K562 (cell line): ENCODE measurements around the gene COX7A2. TPM values are rescaled to one million over a fixed set of nuclear protein-coding genes. Genes with fewer than 3 reads are reported as not detected.

Source experiments
- ATAC-seq: fragments of 200-7000 bp; cut with Tn5 transposase; 3 replicates; pipeline ENCODE4 v1.9.1; 2020; ENCODE audit warnings: moderate library complexity
- BruUV-seq: library from RNA; stranded (reverse); fragments of 400-500 nt; replicated peaks from 2 replicates; lab custom pipeline; 2021; lab: Mats Ljungman, UMichigan
- CTCF ChIA-PET: fragments of 300-600 bp; formaldehyde crosslinking; extraction: SDS; loops from one replicate; lab custom pipeline; 2021; ENCODE audit warnings: low intra/inter-chr PET ratio; lab: Yijun Ruan, JAX
- POLR2A ChIA-PET: fragments of 300-600, 350-650 bp; sonication (Branson Sonifier 250); formaldehyde crosslinking; extraction: SDS; loops from one replicate; lab custom pipeline; 2021; ENCODE audit warnings: antibody characterized with exemption, inconsistent platforms; lab: Yijun Ruan, JAX
- DNase-seq, 4 experiments: peaks; one replicate each; pipeline versions ENCODE4 v3.0.0 to v3.0.0-alpha.2; 2011 to 2018; ENCODE audit warnings: low spot score in 3 of 4, mixed read lengths in 3 of 4; ENCODE audit errors: extremely low read depth in 1 of 4
- FAIRE-seq: peaks from 2 replicates; lab custom pipeline; 2011; peaks lifted over from hg19 to GRCh38; lab: Jason Lieb, UNC
- H2AFZ ChIP-seq: 2 replicates; pipeline ENCODE4 v1.6.0; 2011; ENCODE audit warnings: low read depth, low read length, control low read depth, inconsistent platforms
- H3K27ac ChIP-seq: fragments of 200-600 bp; 3 replicates; pipeline ENCODE4 v1.8.0; 2011; ENCODE audit warnings: low read depth, mild to moderate bottlenecking, control low read depth, inconsistent platforms, low read length, moderate library complexity, mixed read lengths; ENCODE audit errors: extremely low read depth
- H3K27me3 ChIP-seq, 2 experiments: fragments of 300-600 bp in 1 of 2; 2 replicates in 1 of 2; 3 replicates in 1 of 2; pipeline versions ENCODE4 v1.6.0 to v1.8.0; 2011; ENCODE audit warnings: inconsistent platforms in 2 of 2, low read length in 2 of 2, mild to moderate bottlenecking in 1 of 2, mixed read lengths in 1 of 2, moderate library complexity in 1 of 2; ENCODE audit not compliant: control insufficient read depth in 2 of 2, insufficient read depth in 2 of 2
- H3K36me3 ChIP-seq: fragments of 300-600 bp; 3 replicates; pipeline ENCODE4 v1.8.0; 2011; ENCODE audit warnings: mild to moderate bottlenecking, low read length, inconsistent platforms; ENCODE audit not compliant: control insufficient read depth, insufficient read depth
- H3K4me1 ChIP-seq, 2 experiments: fragments of 200-600 bp in 1 of 2; replicated peaks in 1 of 2; 2 replicates in 1 of 2; 3 replicates in 1 of 2; pipeline versions ENCODE4 v1.5.1 to v1.8.0; 2011; ENCODE audit warnings: inconsistent platforms in 2 of 2, low read length in 2 of 2, mild to moderate bottlenecking in 1 of 2, mixed read lengths in 1 of 2, moderate library complexity in 1 of 2; ENCODE audit not compliant: control insufficient read depth in 2 of 2, insufficient read depth in 2 of 2
- H3K4me2 ChIP-seq: 2 replicates; pipeline ENCODE4 v1.6.1; 2011; ENCODE audit warnings: low read length, control low read depth, inconsistent platforms, mixed read lengths; ENCODE audit not compliant: insufficient read depth
- H3K4me3 ChIP-seq: fragments of 200-600 bp; sonication (generic), shearing (Covaris generic); 2 replicates; pipeline ENCODE4 v1.5.1; 2016; ENCODE audit warnings: control low read depth, inconsistent platforms
- H3K79me2 ChIP-seq: fragments of 200-600 bp; 3 replicates; pipeline ENCODE4 v1.8.0; 2011; ENCODE audit warnings: low read length, inconsistent platforms; ENCODE audit not compliant: control insufficient read depth, insufficient read depth
- H3K9ac ChIP-seq, 2 experiments: 2 replicates each; pipeline versions ENCODE4 v1.6.0 to v1.6.1; 2011; ENCODE audit warnings: low read depth in 2 of 2, low read length in 2 of 2, control low read depth in 1 of 2, inconsistent platforms in 1 of 2, mild to moderate bottlenecking in 1 of 2, mixed read lengths in 1 of 2; ENCODE audit not compliant: insufficient read depth in 1 of 2
- H3K9me1 ChIP-seq: one replicate; pipeline ENCODE4 v1.6.0; 2011; ENCODE audit warnings: inconsistent platforms, mild to moderate bottlenecking, low read length, moderate library complexity; ENCODE audit not compliant: control insufficient read depth, insufficient read depth
- H3K9me3 ChIP-seq: replicated peaks from 2 replicates; pipeline ENCODE4 v1.5.1; 2011; ENCODE audit warnings: low read depth, low read length, inconsistent platforms; ENCODE audit not compliant: control insufficient read depth, insufficient read depth
- H4K20me1 ChIP-seq: replicated peaks from 2 replicates; pipeline ENCODE4 v1.6.1; 2011; ENCODE audit warnings: low read length, inconsistent platforms, mixed read lengths; ENCODE audit not compliant: control insufficient read depth, insufficient read depth
- BCOR ChIP-seq: fragments of 450-650 bp; IDR thresholded peaks from 2 replicates; pipeline ENCODE4 v1.6.1; 2016
- CBX3 ChIP-seq, 2 experiments: IDR thresholded peaks; 1 replicate in 1 of 2; 2 replicates in 1 of 2; pipeline ENCODE4 v1.6.1; 2012; ENCODE audit warnings: inconsistent platforms in 2 of 2, low read length in 2 of 2, borderline replicate concordance in 1 of 2, control low read depth in 1 of 2
- GATAD2B ChIP-seq: fragments of 450-650 bp; IDR thresholded peaks from 2 replicates; pipeline ENCODE4 v1.6.1; 2017; ENCODE audit warnings: mild to moderate bottlenecking, borderline replicate concordance
- NEUROD1 ChIP-seq: fragments of 150-350 bp; IDR thresholded peaks from 2 replicates; pipeline ENCODE4 v1.6.1; 2014; ENCODE audit warnings: borderline replicate concordance, low read length, low read depth; ENCODE audit not compliant: partially characterized antibody
- PTRF ChIP-seq: fragments of 450-650 bp; IDR thresholded peaks from 2 replicates; pipeline ENCODE4 v1.6.1; 2016; ENCODE audit warnings: mild to moderate bottlenecking, missing genetic modification characterization, missing compliant biosample characterization
- SIRT6 ChIP-seq: IDR thresholded peaks from one replicate; pipeline ENCODE4 v1.6.1; 2012; ENCODE audit warnings: low read depth, mild to moderate bottlenecking, control low read depth, inconsistent platforms, low read length, moderate library complexity
- SREBF2 ChIP-seq: sonication (generic); formaldehyde crosslinking; IDR thresholded peaks from 2 replicates; pipeline ENCODE4 v1.4.0; 2020; ENCODE audit warnings: mild to moderate bottlenecking, missing genetic modification reagents
- SRSF7 ChIP-seq: fragments of 200-400 bp; formaldehyde crosslinking; optimal IDR thresholded peaks from 2 replicates; pipeline ENCODE3; 2017; ENCODE audit warnings: mild to moderate bottlenecking, low read depth, low read length
- XRCC4 ChIP-seq: IDR thresholded peaks from one replicate; pipeline ENCODE4 v1.6.1; 2011; ENCODE audit not compliant: insufficient read depth, insufficient read length; ENCODE audit errors: extremely low read depth
- ZFP1 ChIP-seq: fragments of 450-650 bp; formaldehyde crosslinking; IDR thresholded peaks from 2 replicates; pipeline ENCODE4 v1.4.0; 2020; ENCODE audit warnings: mild to moderate bottlenecking, mixed read lengths
- ZNF232 ChIP-seq: sonication (generic); formaldehyde crosslinking; IDR thresholded peaks from 2 replicates; pipeline ENCODE4 v1.8.0; 2022; ENCODE audit warnings: mild to moderate bottlenecking, missing genetic modification reagents
- ZNF431 ChIP-seq: sonication (generic); formaldehyde crosslinking; IDR thresholded peaks from 2 replicates; pipeline ENCODE4 v1.8.0; 2022; ENCODE audit warnings: mild to moderate bottlenecking, missing genetic modification reagents
- WGBS: fragments of 100-300 bp; shearing (Covaris generic); methylation state at CpG from one replicate; pipeline ENCODE4 v1.1.6; 2016; ENCODE audit warnings: low coverage, mixed read lengths; ENCODE audit not compliant: insufficient coverage; ENCODE audit errors: missing lambda C conversion rate; 5-methylcytosine and 5-hydroxymethylcytosine counted together
- in situ Hi-C: fragments of 300-500 bp; cut with MboI; formaldehyde crosslinking; loops from 4 replicates; pipeline ENCODE4 v1.15.0; 2018; ENCODE audit warnings: inconsistent platforms, mixed read lengths
- intact Hi-C: fragments of 100-400 bp; cut with micrococcal nuclease; formaldehyde crosslinking; loops from 2 replicates; pipeline ENCODE4 v1.14.2; 2022
- polyA plus RNA-seq, 8 experiments: library from polyadenylated mRNA; depleted of rRNA in 4 of 8; stranded (reverse) in 5 of 8; unstranded in 3 of 8; fragments of >200 nt; fragmentation: Nextera tagmentation in 2 of 8; fragmentation: Illumina TruSeq in 1 of 8; extraction: Ambion mirVana in 2 of 8; extraction: Trizol in 1 of 8; gene quantifications; 2 replicates each; pipeline versions ENCODE4 v1.2.1 to v1.2.3, GENCODE V29; 2011 to 2014; ENCODE audit warnings: inconsistent platforms in 1 of 8, missing spikeins in 1 of 8
- total RNA-seq, 7 experiments: library from RNA; depleted of rRNA in 6 of 7; stranded (reverse); fragments of >200 nt in 6 of 7; fragmentation: Illumina TruSeq in 2 of 7; extraction: Trizol in 2 of 7; gene quantifications; 2 replicates each; pipeline versions ENCODE4 v1.2.1 to v1.2.3, GENCODE V29; 2011 to 2021; ENCODE audit warnings: low replicate concordance in 1 of 7
- TF ChIP-seq, protein P1 (sequence below): fragments of 250-450 bp; sonication (Bioruptor Pico); IDR thresholded peaks from 2 replicates; pipeline ENCODE4 v1.8.0; 2022; ENCODE audit warnings: inconsistent platforms, mild to moderate bottlenecking, moderate library complexity, borderline replicate concordance
- TF ChIP-seq, protein P2 (sequence below), 2 experiments: fragments of 450-650 bp in 1 of 2; sonication (generic) in 1 of 2; formaldehyde crosslinking; conservative IDR thresholded peaks; 2 replicates each; pipeline versions ENCODE4 v1.4.0 to v1.8.1; 2020 to 2022; ENCODE audit warnings: mild to moderate bottlenecking in 1 of 2, missing genetic modification reagents in 1 of 2
- TF ChIP-seq, protein P3 (sequence below): sonication (generic); IDR thresholded peaks from 2 replicates; pipeline ENCODE4 v1.6.1; 2016

The COX7A2 gene
- total and polyA plus RNA-seq, 9 of the 15 experiments (the other 6 are each of a cell fraction or from before 2014, with no cell fraction given) = 234 to 2,216 (median 585) TPM

DNA sequence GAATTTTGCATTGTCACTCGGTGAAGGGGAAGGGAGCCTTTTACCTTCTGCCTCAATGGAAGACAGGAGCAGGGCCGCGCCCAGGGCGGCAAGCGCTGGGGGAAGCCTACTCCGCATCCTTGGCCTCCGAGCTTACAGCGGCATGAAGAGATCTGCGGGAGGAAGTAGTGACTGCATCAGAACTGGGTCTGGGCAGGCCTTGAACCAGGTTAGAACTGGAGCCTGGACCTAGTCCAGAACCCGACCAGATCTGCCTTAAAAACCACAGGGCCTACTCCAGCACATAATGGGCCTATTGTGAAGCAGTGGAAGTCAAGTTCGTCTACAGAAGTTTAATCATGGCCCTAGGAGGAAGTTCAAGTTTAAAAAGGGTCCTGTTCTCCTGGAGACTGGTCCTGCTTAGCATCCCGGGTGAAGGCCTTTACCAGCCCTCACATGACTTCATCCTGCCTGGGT is 40.9 kb downstream of the COX7A2 start:
- H3K9ac ChIP-seq = no peak overlapping the region; a peak in 1 of 4 replicates
- CTCF ChIA-PET = no interaction called here
- BruUV-seq = no TSS peak
- H4K20me1 ChIP-seq = 0 out of 2 replicates have a peak, but pooled peaks cover 4% of the 10 kb centered on the region
- TF ChIP-seq NEUROD1 (no peak), ZNF431 (CRISPR knock-in tag) (no peak), SREBF2 (CRISPR knock-in tag) (no peak), CBX3 (IDR thresholded peaks at IDR 0.05; ENCODE audit: borderline replicate concordance in 1 of 2, low read length in 2 of 2) (no peak), ZFP1 (no peak), SRSF7 (no peak), XRCC4 (no peak), SIRT6 (no peak), GATAD2B (no peak), BCOR (no peak), PTRF (tag) (no peak), ZNF232 (CRISPR knock-in tag) (no peak)
- TF ChIP-seq, protein P1, sequence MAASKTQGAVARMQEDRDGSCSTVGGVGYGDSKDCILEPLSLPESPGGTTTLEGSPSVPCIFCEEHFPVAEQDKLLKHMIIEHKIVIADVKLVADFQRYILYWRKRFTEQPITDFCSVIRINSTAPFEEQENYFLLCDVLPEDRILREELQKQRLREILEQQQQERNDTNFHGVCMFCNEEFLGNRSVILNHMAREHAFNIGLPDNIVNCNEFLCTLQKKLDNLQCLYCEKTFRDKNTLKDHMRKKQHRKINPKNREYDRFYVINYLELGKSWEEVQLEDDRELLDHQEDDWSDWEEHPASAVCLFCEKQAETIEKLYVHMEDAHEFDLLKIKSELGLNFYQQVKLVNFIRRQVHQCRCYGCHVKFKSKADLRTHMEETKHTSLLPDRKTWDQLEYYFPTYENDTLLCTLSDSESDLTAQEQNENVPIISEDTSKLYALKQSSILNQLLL = no peak
- TF ChIP-seq, protein P2, sequence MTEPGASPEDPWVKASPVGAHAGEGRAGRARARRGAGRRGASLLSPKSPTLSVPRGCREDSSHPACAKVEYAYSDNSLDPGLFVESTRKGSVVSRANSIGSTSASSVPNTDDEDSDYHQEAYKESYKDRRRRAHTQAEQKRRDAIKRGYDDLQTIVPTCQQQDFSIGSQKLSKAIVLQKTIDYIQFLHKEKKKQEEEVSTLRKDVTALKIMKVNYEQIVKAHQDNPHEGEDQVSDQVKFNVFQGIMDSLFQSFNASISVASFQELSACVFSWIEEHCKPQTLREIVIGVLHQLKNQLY (CRISPR knock-in tag; conservative IDR thresholded peaks at IDR 0.05) = no peak
- TF ChIP-seq, protein P3, sequence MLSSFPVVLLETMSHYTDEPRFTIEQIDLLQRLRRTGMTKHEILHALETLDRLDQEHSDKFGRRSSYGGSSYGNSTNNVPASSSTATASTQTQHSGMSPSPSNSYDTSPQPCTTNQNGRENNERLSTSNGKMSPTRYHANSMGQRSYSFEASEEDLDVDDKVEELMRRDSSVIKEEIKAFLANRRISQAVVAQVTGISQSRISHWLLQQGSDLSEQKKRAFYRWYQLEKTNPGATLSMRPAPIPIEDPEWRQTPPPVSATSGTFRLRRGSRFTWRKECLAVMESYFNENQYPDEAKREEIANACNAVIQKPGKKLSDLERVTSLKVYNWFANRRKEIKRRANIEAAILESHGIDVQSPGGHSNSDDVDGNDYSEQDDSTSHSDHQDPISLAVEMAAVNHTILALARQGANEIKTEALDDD = no peak
- peaks cover 24 to 51% of the 10 kb centered on the region in 2 experiments; a peak in 4 of 5 replicates for H3K27me3 ChIP-seq
- H2AFZ ChIP-seq = no peak overlapping the region
- H3K4me3 ChIP-seq = no peak overlapping the region
- no peaks in the 10 kb centered on the region for H3K79me2 ChIP-seq
- no peak overlapping the region for H3K27ac ChIP-seq
- no peaks in the 10 kb centered on the region for H3K36me3 ChIP-seq
- intact Hi-C loops (no loop called here), in situ Hi-C loops (no loop called here)
- FAIRE-seq = no peak
- peaks cover 0 to 15% of the 10 kb centered on the region in 2 experiments; a peak in 1 of 5 replicates for H3K4me1 ChIP-seq
- no peaks in the 10 kb centered on the region for H3K9me1 ChIP-seq
- no peak for ATAC-seq
- no peak for DNase-seq
- no peaks in the 10 kb centered on the region for H3K9me3 ChIP-seq
- POLR2A ChIA-PET = no interaction called here
- H3K4me2 ChIP-seq = no peak overlapping the region
- 2% methylated on average over 8 of the region's 12 CpGs for WGBS
